Aorta (tissue), 5 donors: ENCODE data around the gene CALN1. TPM values are rescaled to one million over a fixed set of nuclear protein-coding genes. Genes with fewer than 3 reads are reported as not detected.
A peak's percentile ranks its signal among the peaks of the same experiment; 100 is the strongest.
"Not testable (repeated sequence)": the region's sequence is repeated elsewhere in the genome, so short reads cannot be mapped to it uniquely, and the experiment has no call there.

ENCODE experiments used
- ATAC-seq: fragments of 200-7000 bp; cut with Tn5 transposase; one replicate; pipeline ENCODE4 v1.9.1; 2022; ENCODE audit warnings: moderate library complexity; ENCODE audit not compliant: low FRiP score
- DNase-seq, 2 donors: peaks; one replicate each; pipeline ENCODE4 v3.0.0-alpha.2; 2020
- H3K27ac ChIP-seq, 2 donors: one replicate each; pipeline ENCODE4 v1.5.1; 2013; ENCODE audit warnings: low read length in 2 of 2, mild to moderate bottlenecking in 2 of 2, moderate library complexity in 2 of 2, control low read depth in 1 of 2, inconsistent platforms in 1 of 2, low read depth in 1 of 2
- H3K27me3 ChIP-seq, 2 donors: one replicate each; pipeline ENCODE4 v1.6.1; 2013; ENCODE audit warnings: control low read depth in 1 of 2, low read length in 1 of 2, mild to moderate bottlenecking in 1 of 2, moderate library complexity in 1 of 2; ENCODE audit not compliant: insufficient read depth in 2 of 2, control insufficient read depth in 1 of 2
- H3K36me3 ChIP-seq, 2 donors: one replicate each; pipeline ENCODE4 v1.6.1; 2013; ENCODE audit warnings: control low read depth in 1 of 2, low read length in 1 of 2, mild to moderate bottlenecking in 1 of 2; ENCODE audit not compliant: insufficient read depth in 2 of 2, control insufficient read depth in 1 of 2
- H3K4me1 ChIP-seq, 2 donors: one replicate each; pipeline ENCODE4 v1.6.1; 2013; ENCODE audit warnings: low read length in 2 of 2, control low read depth in 1 of 2, mild to moderate bottlenecking in 1 of 2, moderate library complexity in 1 of 2; ENCODE audit not compliant: insufficient read depth in 2 of 2, control insufficient read depth in 1 of 2
- H3K4me3 ChIP-seq, 2 donors: one replicate each; pipeline ENCODE4 v1.5.1; 2013; ENCODE audit warnings: low read length in 2 of 2, control low read depth in 1 of 2, mild to moderate bottlenecking in 1 of 2
- H3K9me3 ChIP-seq: one replicate; pipeline ENCODE4 v1.6.1; 2013; ENCODE audit warnings: mild to moderate bottlenecking, low read length; ENCODE audit not compliant: control insufficient read depth
- WGBS, 2 donors: extraction: QIAGEN DNeasy Blood & Tissue Kit; methylation state at CpG; one replicate each; pipeline ENCODE4 v1.1.7; 2013; 5-methylcytosine and 5-hydroxymethylcytosine counted together
- intact Hi-C, 2 donors: fragments of 100-400 bp; cut with DNase I; formaldehyde crosslinking; loops; one replicate each; pipeline versions ENCODE4 v1.14.2 to v1.15.0; 2022
- polyA plus RNA-seq, 2 donors: library from polyadenylated mRNA; stranded (reverse); fragments of 200-250 nt; gene quantifications; one replicate each; pipeline ENCODE4 v1.2.3, GENCODE V29; 2013
- total RNA-seq, 2 donors: library from RNA; stranded (reverse); fragmentation: NEBNext Ultra II Directional; extraction: Animal tissue kit (Norgen Biotek cat#: 25700); gene quantifications; one replicate each; pipeline ENCODE4 v1.2.1, GENCODE V29; 2021
- donor health status: healthy with polysubstance abuse.
- donor health status: Bipolar disorder and iron deficiency.
- donor health status: DM: no; HTN: no; CAD: no.
- donor health status: DM: no; HTN: no; CAD: no.
- donor health status: DM: yes; HTN: yes; CAD: no.

Gene CALN1
- total and polyA plus RNA-seq, 4 donors: 0.33 TPM; not detected in 3

- 73 to 83% methylated on average over 2 of the region's 2 CpGs for WGBS, 2 donors
- Histone ChIP-seq H3K9me3 (no peaks in the 10 kb centered on the region), H3K27ac (no peak overlapping the region), H3K36me3 (no peaks in the 10 kb centered on the region), H3K4me1 (no peaks in the 10 kb centered on the region), H3K4me3 (no peak overlapping the region), H3K27me3 (no peaks in the 10 kb centered on the region)
- intact Hi-C loops: no loop called here
- DNase-seq: no peak
- ATAC-seq: no peak
Observed at GRCh38 chr7:72223351-72223750, 188.8 kb downstream of the CALN1 start.

- intact Hi-C loops: no loop called here
- Histone ChIP-seq H3K4me3 (no peak overlapping the region), H3K4me1 (no peaks in the 10 kb centered on the region), H3K27me3 (no peaks in the 10 kb centered on the region), H3K27ac (no peak overlapping the region), H3K9me3 (no peaks in the 10 kb centered on the region), H3K36me3 (no peaks in the 10 kb centered on the region)
- DNase-seq (no peak), ATAC-seq (no peak)
- 89 to 92% methylated on average over 5 of the region's 5 CpGs for WGBS, 2 donors
Observed at GRCh38 chr7:72222136-72222535, 190.0 kb downstream of the CALN1 start.

GRCh38 chr7:72219500-72219899 lies 192.6 kb downstream of the CALN1 start:
- intact Hi-C loops: no loop called here
- H3K4me1 ChIP-seq: no peaks in the 10 kb centered on the region
- H3K36me3 ChIP-seq: no peaks in the 10 kb centered on the region
- H3K9me3 ChIP-seq: no peaks in the 10 kb centered on the region
- 94% methylated on average over 7 of the region's 7 CpGs for WGBS, 2 donors
- no peaks in the 10 kb centered on the region for H3K27me3 ChIP-seq
- DNase-seq: no peak
- no peak for ATAC-seq
- H3K27ac ChIP-seq: no peak overlapping the region
- H3K4me3 ChIP-seq: no peak overlapping the region

GRCh38 chr7:72217151-72217550 lies 195.0 kb downstream of the CALN1 start:
- H3K36me3 ChIP-seq: no peaks in the 10 kb centered on the region
- H3K4me1 ChIP-seq: no peaks in the 10 kb centered on the region
- intact Hi-C loops: no loop called here
- no peaks in the 10 kb centered on the region for H3K27me3 ChIP-seq
- no peak overlapping the region for H3K4me3 ChIP-seq
- ATAC-seq (no peak), DNase-seq (no peak)
- no peaks in the 10 kb centered on the region for H3K9me3 ChIP-seq
- H3K27ac ChIP-seq: no peak overlapping the region
- WGBS, 2 donors: 69 to 71% methylated on average over 5 of the region's 5 CpGs

GRCh38 chr7:72213769-72214168 lies 198.4 kb downstream of the CALN1 start:
- no peaks in the 10 kb centered on the region for H3K9me3 ChIP-seq
- intact Hi-C loops: no loop called here
- H3K4me3 ChIP-seq: no peak overlapping the region
- H3K27me3 ChIP-seq: no peaks in the 10 kb centered on the region
- no peak for DNase-seq
- H3K36me3 ChIP-seq: no peaks in the 10 kb centered on the region
- WGBS, 2 donors: 61 to 64% methylated on average over 5 of the region's 5 CpGs
- peak; percentile 29 for ATAC-seq
- no peaks in the 10 kb centered on the region for H3K4me1 ChIP-seq
- no peak overlapping the region for H3K27ac ChIP-seq

GRCh38 chr7:72213081-72213480 lies 199.1 kb downstream of the CALN1 start:
- WGBS, 2 donors: 48 to 54% methylated on average over 7 of the region's 7 CpGs
- H3K9me3 ChIP-seq: no peaks in the 10 kb centered on the region
- no peak overlapping the region for H3K27ac ChIP-seq
- H3K4me1 ChIP-seq: no peaks in the 10 kb centered on the region
- intact Hi-C loops: no loop called here
- no peaks in the 10 kb centered on the region for H3K36me3 ChIP-seq
- ATAC-seq (no peak), DNase-seq (no peak)
- H3K27me3 ChIP-seq: no peaks in the 10 kb centered on the region
- H3K4me3 ChIP-seq: no peak overlapping the region

- Histone ChIP-seq H3K9me3 (no peaks in the 10 kb centered on the region), H3K4me1 (no peaks in the 10 kb centered on the region), H3K27ac (no peak overlapping the region), H3K4me3 (no peak overlapping the region), H3K36me3 (no peaks in the 10 kb centered on the region), H3K27me3 (no peaks in the 10 kb centered on the region)
- WGBS, 2 donors: 83 to 92% methylated on average over 3 of the region's 3 CpGs
- intact Hi-C loops: no loop called here
- no peak for DNase-seq
- no peak for ATAC-seq
Observed at GRCh38 chr7:72211175-72211574, 201.0 kb downstream of the CALN1 start.

GRCh38 chr7:72209006-72209405 lies 203.1 kb downstream of the CALN1 start:
- H3K9me3 ChIP-seq, H3K36me3 ChIP-seq, H3K27me3 ChIP-seq, H3K4me1 ChIP-seq, H3K27ac ChIP-seq, H3K4me3 ChIP-seq, ATAC-seq, intact Hi-C loops, DNase-seq: not testable (repeated sequence)

GRCh38 chr7:72196176-72196575 lies 216.0 kb downstream of the CALN1 start:
- Histone ChIP-seq H3K4me1 (no peaks in the 10 kb centered on the region), H3K9me3 (peaks cover 4% of the 10 kb centered on the region), H3K4me3 (no peak overlapping the region), H3K27ac (no peak overlapping the region), H3K27me3 (no peaks in the 10 kb centered on the region), H3K36me3 (no peaks in the 10 kb centered on the region)
- DNase-seq (no peak), ATAC-seq (no peak)
- intact Hi-C loops: no loop called here
- 89% methylated on average over 9 of the region's 9 CpGs for WGBS, 2 donors
